Lung (tissue), 12 donors: ENCODE measurements around the gene SEPTIN5. TPM values are rescaled to one million over a fixed set of nuclear protein-coding genes. Genes with fewer than 3 reads are reported as not detected.

ENCODE experiments used
- ATAC-seq: fragments of 200-7000 bp; cut with Tn5 transposase; one replicate; pipeline ENCODE4 v1.9.1; 2020; ENCODE audit warnings: moderate number of reproducible peaks; ENCODE audit not compliant: insufficient read depth, low FRiP score
- DNase-seq, 3 donors: peaks; one replicate each; pipeline ENCODE4 v3.0.0-alpha.2; 2013 to 2017
- H3K27ac ChIP-seq, 2 donors: one replicate each; pipeline ENCODE4 v1.5.1; 2013; ENCODE audit warnings: mild to moderate bottlenecking in 2 of 2, moderate library complexity in 2 of 2, control low read depth in 1 of 2, inconsistent platforms in 1 of 2, low read depth in 1 of 2, low read length in 1 of 2
- H3K27me3 ChIP-seq, 3 donors: one replicate each; pipeline ENCODE4 v1.5.1; 2013; ENCODE audit warnings: low read length in 2 of 3; ENCODE audit not compliant: control insufficient read depth in 3 of 3, insufficient read depth in 3 of 3
- H3K36me3 ChIP-seq, 4 donors: one replicate each; pipeline ENCODE4 v1.5.1; 2013; ENCODE audit warnings: low read length in 4 of 4, mild to moderate bottlenecking in 1 of 4, moderate library complexity in 1 of 4; ENCODE audit not compliant: control insufficient read depth in 4 of 4, insufficient read depth in 4 of 4
- H3K4me1 ChIP-seq, 5 donors: one replicate each; pipeline ENCODE4 v1.5.1; 2013; ENCODE audit warnings: low read length in 5 of 5, mild to moderate bottlenecking in 2 of 5, moderate library complexity in 1 of 5; ENCODE audit not compliant: control insufficient read depth in 5 of 5, insufficient read depth in 5 of 5
- H3K4me3 ChIP-seq: one replicate; pipeline ENCODE4 v1.5.1; 2013; ENCODE audit warnings: mild to moderate bottlenecking, control low read depth, moderate library complexity
- H3K9ac ChIP-seq, 2 donors: one replicate each; pipeline ENCODE4 v1.5.1; 2013; ENCODE audit warnings: low read length in 2 of 2, control low read depth in 1 of 2; ENCODE audit not compliant: insufficient read depth in 1 of 2
- H3K9me3 ChIP-seq, 4 donors: one replicate each; pipeline ENCODE4 v1.5.1; 2013; ENCODE audit warnings: low read length in 3 of 4, mild to moderate bottlenecking in 1 of 4, moderate library complexity in 1 of 4; ENCODE audit not compliant: control insufficient read depth in 4 of 4, insufficient read depth in 3 of 4
- WGBS, 2 donors: extraction: QIAGEN DNeasy Blood & Tissue Kit; methylation state at CpG; one replicate each; pipeline ENCODE4 v1.1.7; 2013; 5-methylcytosine and 5-hydroxymethylcytosine counted together
- polyA plus RNA-seq, 2 donors: library from polyadenylated mRNA; stranded (reverse); fragments of 200-250 nt; gene quantifications; one replicate each; pipeline ENCODE4 v1.2.1, GENCODE V29; 2013
- total RNA-seq, 2 donors: library from RNA; depleted of rRNA in 1 of 2; stranded (reverse); fragments of >200 nt in 1 of 2; gene quantifications; one replicate each; pipeline ENCODE4 v1.2.1, GENCODE V29; 2014 to 2021
- TF ChIP-seq, protein P1 (sequence below): IDR thresholded peaks from 2 replicates; pipeline ENCODE4 v1.5.1; 2012; ENCODE audit warnings: mild to moderate bottlenecking; ENCODE audit errors: control extremely low read depth, extremely low read depth
- donor health status: control.
- donor health status: control.
- donor health status: Bipolar disorder and iron deficiency.
- donor health status: healthy.
- donor health status: DM: yes; HTN: yes; CAD: no.

The SEPTIN5 gene
- total and polyA plus RNA-seq, 4 donors: 10.4 to 32.5 (median 14.2) TPM

DNA sequence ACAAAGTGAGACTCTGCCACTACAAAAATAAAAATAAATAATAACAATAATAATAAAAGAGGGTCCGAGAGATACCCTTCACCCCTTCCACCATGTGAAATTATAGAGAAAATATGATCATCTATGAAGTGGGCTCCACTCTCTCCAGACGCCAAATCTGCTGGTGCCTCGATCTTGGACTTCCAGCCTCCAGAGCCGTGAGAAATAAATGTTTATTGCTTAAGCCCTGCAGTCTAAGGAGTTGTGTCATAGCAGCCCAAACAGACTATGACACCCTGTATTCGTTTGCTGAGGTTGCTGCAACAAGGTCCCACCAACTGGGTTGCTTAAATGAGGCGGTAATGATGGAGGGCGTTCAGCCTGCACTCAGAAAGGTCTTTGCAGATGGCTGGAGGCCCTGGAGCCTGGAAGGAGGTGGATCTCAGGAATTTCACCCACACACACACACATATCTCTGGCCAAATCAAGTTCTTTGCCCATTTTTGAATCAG lies 7.6 kb upstream of the SEPTIN5 start:
- ATAC-seq (no peak), DNase-seq (peak in 1 of 3 donors; percentile 7)
- H3K27me3 ChIP-seq: no peaks in the 10 kb centered on the region
- WGBS, 2 donors: 52 to 82% methylated on average over 7 of the region's 7 CpGs
- H3K36me3 ChIP-seq: no peaks in the 10 kb centered on the region
- no peak overlapping the region for H3K9ac ChIP-seq
- TF ChIP-seq, protein P1, sequence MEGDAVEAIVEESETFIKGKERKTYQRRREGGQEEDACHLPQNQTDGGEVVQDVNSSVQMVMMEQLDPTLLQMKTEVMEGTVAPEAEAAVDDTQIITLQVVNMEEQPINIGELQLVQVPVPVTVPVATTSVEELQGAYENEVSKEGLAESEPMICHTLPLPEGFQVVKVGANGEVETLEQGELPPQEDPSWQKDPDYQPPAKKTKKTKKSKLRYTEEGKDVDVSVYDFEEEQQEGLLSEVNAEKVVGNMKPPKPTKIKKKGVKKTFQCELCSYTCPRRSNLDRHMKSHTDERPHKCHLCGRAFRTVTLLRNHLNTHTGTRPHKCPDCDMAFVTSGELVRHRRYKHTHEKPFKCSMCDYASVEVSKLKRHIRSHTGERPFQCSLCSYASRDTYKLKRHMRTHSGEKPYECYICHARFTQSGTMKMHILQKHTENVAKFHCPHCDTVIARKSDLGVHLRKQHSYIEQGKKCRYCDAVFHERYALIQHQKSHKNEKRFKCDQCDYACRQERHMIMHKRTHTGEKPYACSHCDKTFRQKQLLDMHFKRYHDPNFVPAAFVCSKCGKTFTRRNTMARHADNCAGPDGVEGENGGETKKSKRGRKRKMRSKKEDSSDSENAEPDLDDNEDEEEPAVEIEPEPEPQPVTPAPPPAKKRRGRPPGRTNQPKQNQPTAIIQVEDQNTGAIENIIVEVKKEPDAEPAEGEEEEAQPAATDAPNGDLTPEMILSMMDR: no peak
- no peaks in the 10 kb centered on the region for H3K9me3 ChIP-seq
- no peaks in the 10 kb centered on the region for H3K4me1 ChIP-seq
- H3K4me3 ChIP-seq: no peak overlapping the region
- H3K27ac ChIP-seq: no peak overlapping the region

DNA sequence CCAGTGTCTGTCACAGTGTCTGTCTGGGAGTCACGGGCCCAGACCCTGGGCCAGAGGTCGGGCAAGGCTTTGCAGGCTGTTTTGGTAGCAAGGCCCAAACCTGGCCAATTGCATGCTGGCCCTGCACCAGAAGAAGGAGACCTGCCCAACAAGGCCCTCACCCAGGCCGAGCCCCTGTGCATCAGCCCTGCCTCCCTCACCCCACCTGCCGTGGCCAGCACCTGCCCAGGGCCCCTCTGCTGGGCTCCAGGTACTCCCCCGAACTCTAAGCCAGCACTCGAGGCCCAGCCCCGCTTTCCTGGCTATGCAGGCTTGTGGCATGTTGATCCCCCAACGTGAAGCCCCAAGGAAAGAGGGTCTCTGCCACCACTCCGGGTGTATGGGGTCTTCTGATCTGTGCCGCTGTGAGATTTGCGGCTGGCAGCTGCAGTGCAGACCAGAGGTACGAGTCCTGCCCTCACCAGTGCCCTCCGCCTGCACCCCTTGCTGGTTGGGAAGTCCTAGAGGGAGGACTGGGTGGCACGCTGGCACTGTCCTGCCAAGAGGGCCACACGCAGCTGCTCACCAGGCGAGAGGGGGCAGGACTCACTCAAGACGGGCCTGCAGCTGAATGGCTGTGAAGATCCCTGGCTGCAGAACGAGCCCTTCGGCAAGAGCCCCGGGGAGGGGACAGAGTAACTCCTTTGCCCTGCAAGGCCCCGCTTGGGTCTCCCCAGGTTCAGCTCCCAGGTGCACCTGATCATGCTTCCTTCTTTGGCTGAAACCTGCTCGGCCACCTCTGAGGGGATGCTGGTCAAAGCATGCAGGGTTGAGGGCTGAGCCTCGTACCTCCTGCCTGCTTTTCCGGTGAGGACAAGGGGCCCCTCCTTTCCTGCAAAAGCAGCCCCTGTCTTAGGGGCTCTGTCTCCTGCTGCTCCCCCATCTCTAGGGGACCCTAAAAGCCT lies 6.7 kb upstream of the SEPTIN5 start:
- Histone ChIP-seq H3K36me3 (no peaks in the 10 kb centered on the region), H3K27ac (no peak overlapping the region), H3K4me1 (no peaks in the 10 kb centered on the region), H3K9me3 (no peaks in the 10 kb centered on the region), H3K27me3 (no peaks in the 10 kb centered on the region), H3K4me3 (no peak overlapping the region), H3K9ac (no peak overlapping the region)
- TF ChIP-seq, protein P1: no peak
- WGBS, 2 donors: 80 to 87% methylated on average over 24 of the region's 24 CpGs
- DNase-seq (peak in 1 of 3 donors; percentile 14), ATAC-seq (no peak)

DNA sequence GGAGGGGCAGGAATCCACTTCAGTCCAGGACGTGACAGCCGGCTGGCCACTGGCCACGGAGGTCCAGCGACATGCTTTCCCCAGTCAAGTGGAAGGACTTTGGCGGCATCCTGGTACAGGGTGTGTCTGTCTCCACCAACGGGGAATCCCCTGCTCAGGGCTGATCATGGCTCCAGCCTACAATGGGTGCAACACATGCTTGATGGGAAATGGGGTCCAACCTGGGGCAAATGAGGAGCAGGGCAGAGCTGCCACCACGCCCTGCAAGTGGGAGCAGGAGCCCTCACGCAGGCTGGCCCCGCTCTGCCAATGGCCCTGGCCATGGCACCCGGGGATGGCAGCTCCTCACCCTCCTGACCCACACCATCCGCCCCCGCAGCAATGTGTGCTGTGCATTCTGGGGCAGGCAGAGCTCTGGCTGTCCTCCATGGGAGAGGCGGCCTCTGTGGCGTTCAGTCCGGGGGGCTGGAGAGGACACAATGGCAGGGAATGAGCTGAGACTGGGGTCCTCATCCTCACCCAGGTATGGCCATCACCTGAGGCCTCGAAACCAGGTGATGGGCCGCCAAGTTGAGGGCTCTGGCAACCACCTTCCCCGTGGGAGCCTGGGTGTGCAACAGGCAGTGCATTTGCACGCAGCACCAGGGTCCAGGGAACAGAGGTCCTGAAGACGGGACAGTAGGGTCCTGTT lies 5.8 kb upstream of the SEPTIN5 start:
- Histone ChIP-seq H3K9ac (no peak overlapping the region), H3K9me3 (no peaks in the 10 kb centered on the region), H3K27me3 (no peaks in the 10 kb centered on the region), H3K4me3 (no peak overlapping the region), H3K4me1 (no peaks in the 10 kb centered on the region), H3K27ac (no peak overlapping the region), H3K36me3 (no peaks in the 10 kb centered on the region)
- peak; percentile 70 for ATAC-seq
- DNase-seq: peak in 1 of 3 donors; percentile 7
- WGBS, 2 donors: 74 to 88% methylated on average over 20 of the region's 20 CpGs
- TF ChIP-seq, protein P1: no peak
